Inferior parietal cortex (tissue), 1 donor: ENCODE results near the gene GALNT12.

ENCODE experiments used
- DNase-seq: peaks from one replicate; pipeline ENCODE4 v3.0.0-alpha.2; 2016; ENCODE audit errors: extremely low spot score

GALNT12 gene

DNA sequence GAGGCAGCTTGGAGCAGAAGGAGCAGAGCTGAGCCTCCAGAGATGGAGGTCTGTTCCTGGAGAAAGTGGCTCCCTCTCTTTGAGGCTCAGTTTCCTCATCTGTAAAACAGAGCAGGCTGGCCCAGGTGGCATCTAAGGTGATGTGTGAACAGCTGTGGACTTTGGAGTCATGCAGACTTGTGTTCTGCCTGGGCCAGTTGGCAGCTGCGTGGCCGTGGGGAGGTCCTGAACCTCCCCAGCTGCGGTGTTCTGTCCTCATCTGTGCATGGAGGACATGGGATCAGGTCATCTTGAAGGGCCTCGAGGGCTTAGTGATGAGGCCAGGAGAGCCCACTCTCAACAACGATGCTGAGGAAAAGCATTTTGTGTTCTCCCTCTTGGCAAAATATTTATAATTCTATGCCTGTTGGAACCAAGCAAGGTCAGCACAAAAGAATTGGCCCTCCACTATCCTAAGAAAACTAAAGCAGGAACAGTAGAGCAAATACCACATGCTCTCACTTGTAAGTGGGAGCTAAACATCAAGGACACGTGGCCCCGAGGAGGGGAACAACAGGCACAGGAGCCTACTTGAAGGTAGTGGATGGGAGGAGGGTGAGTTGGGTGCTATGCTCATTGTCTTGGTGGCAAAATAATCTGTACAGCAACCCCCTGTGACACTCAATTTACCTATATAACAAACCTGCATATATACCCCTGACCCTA is 73.0 kb downstream of the GALNT12 start:
- no peak for DNase-seq

DNA sequence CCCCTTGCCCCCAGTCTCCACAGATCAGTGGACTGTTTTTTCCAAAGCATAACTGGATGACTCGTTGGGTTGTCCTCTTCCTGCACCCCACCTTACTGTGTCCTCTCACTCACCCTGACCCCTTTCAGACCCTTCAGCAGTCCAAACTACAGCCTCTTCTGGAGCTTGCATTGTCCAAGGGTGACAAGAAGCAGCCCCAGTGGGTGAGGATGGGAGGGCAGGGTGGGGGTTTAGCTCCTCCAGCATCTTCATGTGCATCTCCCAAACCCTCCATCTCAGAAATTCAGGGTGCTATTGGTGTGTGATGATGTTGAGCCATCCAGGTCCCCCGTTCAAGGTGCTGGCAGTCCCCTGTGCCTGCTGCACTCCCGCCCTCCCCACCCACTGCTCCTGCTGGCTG is 73.9 kb downstream of the GALNT12 start:
- DNase-seq: no peak

DNA sequence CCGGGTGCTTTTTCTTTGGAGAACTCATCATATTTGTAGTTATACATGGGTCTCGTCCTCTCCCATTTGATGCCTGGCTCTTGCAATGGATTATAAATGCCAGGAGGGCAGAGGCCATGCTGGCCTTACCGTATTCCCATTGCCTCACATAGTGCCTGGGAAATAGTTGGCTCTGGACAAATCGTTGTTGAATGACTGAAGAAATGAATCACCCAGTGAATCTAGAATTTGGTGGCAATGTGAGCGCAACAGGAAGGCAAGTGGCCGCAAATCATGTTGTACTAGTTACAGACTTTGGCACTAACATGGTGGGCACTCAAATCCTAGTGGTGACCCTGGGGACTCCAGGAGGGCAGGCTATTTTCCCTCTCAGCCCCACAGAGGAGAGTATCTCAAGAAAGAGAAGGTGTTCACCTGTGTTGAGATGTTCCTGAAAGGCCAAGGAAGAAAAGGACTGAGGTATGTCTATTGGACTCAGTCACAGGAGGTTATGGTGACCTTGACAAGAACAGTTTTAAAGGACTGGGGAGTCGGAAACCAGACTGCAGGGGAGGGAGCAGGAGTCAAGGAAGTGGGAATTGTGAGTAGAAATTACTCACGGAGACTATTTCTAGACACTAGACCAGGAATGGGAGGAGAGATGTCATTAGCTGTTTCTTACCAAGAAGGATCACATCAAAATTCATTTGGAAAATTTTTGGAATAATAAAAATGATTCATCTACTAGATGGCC is 74.5 kb downstream of the GALNT12 start:
- no peak for DNase-seq

GRCh38 chr9:98882569-98882923 is 75.1 kb downstream of the GALNT12 start:
- no peak for DNase-seq

DNA sequence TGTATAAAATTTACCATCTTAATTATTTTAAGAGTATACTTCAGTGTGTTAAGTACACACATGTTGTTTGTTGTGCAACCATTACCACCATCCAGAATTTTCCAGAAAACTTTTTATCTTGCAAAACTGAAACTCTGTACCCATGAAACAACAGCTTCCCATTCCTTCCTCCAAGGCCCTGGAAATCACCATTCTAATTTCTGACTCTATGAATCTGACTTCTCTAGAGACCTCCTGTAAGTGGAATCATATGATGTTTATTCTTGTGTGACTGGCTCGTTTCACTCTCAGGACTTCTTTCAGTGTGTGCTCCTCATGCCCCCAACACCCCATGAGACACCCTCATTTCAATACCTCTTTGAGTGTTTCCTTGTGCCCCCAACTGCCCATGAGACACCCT is 75.8 kb downstream of the GALNT12 start:
- DNase-seq: no peak

- DNase-seq: no peak
These were observed 77.4 kb downstream of the GALNT12 start for GRCh38 chr9:98884849-98885248.

DNA sequence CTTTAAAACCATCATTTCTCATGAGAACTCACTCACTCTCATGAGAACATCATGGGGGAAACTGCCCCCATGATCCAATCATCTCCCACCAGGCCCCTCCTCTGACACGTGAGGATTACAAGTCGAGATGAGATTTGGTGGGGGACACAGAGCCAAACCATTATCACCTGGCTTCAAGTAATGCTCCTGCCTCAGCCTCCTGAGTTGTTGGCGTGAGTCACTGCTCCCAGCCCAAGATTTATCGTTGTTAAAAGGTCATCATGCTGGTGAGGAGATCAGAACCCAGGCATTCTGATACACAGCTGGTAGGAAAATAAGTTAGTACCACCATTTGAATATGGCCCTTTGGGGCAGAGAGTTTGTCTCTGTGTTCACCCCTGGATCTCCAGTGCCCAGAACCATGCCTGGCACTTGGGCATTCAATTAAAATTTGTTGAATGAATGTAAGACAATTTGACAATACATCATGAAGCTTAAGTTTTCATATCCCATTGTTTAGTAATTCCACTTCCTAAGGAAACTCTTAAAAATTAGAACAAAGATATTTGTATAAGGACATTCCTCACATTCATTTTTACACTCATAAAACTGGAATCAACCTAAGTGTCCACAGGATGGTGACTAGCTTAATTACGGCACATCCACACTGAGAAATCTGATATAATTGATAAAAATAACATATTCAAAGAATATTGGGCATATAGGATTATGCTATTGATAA is 78.3 kb downstream of the GALNT12 start:
- no peak for DNase-seq

DNA sequence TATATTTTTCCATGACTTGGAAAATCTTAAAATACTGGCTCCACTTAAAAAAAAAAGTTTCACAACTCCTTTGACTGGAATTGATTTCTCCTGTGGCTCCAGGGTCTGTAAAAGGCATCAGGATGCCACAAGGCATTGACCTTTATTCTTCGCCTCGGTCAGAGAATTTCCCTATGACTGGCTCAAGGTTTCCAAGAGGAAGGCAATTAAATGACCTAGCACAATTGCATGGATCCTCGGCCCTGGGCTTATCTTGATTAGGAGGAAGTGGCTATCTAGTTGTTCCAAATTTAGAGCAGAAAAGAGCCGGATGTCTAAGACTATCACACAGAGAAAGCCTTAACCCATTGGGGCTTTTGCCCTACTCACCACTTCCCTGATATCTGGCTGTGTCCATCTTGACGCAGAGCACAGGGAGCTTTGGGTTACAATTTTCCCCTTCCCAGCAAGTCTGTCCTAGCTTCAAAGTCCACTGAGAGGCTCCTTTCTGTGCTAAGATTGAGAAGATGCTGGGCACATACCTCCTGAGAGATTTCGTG is 79.3 kb downstream of the GALNT12 start:
- DNase-seq: no peak

DNA sequence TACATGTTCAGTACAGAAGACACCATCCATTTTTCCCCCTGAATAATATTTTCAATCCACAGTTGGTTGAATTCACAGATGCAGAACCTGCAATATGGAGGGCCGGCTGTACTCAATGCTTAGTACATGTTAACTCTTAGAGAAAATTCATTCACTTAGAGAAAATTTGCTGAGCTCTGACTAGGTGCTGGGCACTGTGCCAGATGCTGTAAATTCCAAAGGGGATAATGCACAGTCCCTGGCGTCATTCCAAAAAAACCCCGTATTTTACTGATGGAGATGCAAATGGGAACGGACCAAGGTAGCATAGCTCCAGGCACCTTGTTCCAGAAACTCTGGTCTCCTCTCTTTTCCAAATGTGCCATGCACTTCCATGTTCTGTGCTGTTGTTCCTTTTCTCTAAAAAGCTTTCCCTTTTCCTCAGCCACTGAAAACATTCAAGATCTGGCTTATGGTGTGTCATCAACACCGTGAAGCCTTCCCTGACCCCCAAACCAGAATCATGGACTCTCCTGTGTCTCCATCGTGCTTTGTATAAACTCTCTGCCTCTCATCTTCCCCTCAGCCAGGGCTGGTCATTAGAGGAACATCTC is 80.5 kb downstream of the GALNT12 start:
- DNase-seq: no peak

- no peak for DNase-seq
These were observed 81.4 kb downstream of the GALNT12 start for GRCh38 chr9:98888801-98889421.

DNA sequence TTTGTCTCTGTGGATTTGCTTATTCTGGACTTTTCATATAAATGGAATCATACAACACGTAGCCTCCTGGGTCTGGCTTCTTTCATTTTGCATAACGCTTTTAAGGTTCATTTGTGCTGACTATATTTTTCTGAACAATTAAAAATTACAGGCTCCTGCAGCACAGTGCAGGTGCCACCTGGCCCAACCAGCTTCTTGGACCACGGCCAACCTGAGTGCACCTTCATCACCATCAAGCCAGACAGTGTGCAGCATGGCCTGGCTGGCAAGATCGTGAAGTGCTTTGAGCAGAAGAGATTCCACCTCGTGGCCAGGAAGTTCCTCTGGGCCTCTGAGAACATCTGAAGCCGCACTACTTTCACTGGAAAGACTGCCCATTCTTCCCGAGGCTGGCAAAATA is 82.8 kb downstream of the GALNT12 start:
- DNase-seq: no peak

GRCh38 chr9:98892288-98892687 is 84.8 kb downstream of the GALNT12 start:
- no peak for DNase-seq

DNA sequence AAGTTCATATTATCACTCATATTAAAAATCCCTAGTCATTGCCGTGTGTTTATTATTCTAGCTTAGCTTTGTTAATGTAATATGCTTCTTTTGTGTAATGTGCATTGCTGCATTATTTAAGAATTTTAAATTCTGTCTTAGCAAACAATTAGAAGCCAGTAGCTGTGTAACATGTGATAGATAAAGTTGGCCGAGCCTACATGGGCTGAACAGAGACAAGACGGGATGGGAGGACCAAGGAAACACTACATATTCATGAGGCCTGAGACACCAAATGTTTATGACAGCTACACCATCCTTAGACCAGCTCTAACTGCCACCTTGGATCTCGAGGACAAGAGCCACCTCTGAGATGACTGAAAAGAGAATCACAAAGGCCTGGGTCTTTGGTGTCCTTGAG is 85.2 kb downstream of the GALNT12 start:
- no peak for DNase-seq

DNA sequence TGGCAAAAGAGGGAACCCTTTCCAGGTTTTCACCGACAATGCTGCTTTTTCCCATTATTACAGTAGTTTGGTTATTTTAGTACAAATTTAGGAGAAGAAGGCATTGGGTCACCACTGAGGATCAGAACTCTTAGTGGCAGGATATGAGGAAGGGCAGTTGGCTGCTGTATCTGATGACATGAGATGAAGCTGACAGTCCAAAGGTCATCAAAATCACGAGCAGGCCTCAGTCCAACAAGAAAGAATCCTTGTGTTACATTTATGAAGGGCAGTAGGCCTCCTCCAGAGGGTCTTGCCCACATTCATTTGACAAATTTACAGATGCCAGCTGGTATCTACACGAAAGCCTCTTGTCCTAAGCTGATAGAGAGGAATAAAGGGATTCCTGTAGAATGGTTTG is 86.7 kb downstream of the GALNT12 start:
- DNase-seq: no peak

DNA sequence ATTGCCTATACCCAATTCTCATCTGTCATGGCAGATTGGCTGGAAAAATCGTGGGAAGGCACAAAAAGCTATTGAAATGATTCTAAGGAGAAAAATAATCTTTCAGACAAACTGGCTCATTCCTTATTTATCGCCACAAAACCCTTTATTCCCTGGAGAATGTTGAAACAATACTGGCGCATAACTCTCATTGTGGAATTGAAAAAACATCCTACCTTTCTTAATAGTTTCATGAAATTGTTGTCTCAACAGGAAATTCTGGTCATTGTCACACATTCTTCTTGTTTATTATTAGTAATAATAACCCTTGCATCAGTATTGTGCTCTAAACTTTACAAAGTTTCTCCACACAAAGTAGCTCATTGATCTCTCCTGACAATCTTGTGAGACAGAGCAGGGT is 87.3 kb downstream of the GALNT12 start:
- DNase-seq: no peak

GRCh38 chr9:98896632-98897031 is 89.2 kb downstream of the GALNT12 start:
- no peak for DNase-seq

DNA sequence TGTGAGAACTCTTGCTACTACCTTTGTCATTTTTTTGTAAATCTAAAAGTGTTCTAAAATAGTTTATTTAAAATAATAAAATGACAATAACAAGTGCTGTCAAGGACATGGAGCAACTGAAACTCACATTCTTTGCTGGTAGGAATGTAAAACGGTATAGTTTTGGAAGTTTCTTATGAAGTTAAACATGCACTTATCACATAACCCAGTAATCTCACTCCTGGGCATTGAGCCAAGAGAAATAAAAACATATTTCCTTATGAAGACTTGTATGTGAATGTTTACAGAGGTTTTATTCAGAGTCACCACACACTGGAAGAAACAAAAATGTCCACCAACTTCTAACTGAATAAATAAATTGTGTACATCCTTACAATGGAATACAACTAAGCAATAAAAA is 90.3 kb downstream of the GALNT12 start:
- no peak for DNase-seq

DNA sequence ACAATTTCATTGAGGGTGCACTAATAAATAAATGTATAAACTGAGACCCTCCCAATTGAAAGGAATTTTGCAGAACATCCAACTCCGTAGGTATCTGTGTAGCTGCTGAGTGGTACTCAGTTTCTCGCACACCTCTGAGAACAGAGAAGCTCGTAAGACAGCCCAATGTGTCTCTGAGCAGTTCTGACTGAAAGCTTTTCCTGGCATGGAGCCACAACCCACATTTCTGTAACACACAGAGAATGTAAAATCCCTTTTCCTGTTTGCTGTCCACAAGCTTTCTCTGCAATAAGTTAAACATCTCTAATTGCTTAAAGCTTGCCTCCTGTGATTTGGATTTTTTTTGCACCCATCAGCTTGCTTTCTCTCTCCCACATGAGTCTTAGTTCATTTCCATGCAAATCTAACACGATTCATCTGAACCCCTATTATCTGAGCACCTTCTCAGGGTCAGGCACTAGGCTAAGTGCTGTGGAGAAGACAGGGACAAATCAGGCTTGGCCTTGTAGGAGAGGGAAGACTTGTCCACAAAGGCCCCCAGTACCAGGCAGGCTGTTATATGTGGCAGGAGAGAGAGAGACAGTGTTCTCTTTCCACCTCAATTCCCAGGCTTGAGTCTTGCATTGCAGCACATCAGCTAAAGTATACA is 92.1 kb downstream of the GALNT12 start:
- DNase-seq: no peak
